OCI-LY7 (cell line): ENCODE data around the gene OSGIN1.

Experiments
- EZH2phosphoT487 ChIP-seq: fragments of 200-600 bp; sonication (generic); IDR thresholded peaks from 2 replicates; pipeline ENCODE4 v1.6.1; 2018; ENCODE audit warnings: low read depth, borderline replicate concordance, mild to moderate bottlenecking, mixed run types, antibody characterized with exemption, low read length, moderate library complexity, mixed read lengths
- TF ChIP-seq, protein P1 (sequence below): fragments of 200-600 bp; sonication (generic); conservative IDR thresholded peaks from 2 replicates; pipeline ENCODE4 v1.5.1; 2014; ENCODE audit warnings: mild to moderate bottlenecking, antibody characterized with exemption, low read length, moderate library complexity, mixed read lengths

- TF ChIP-seq, protein P1, sequence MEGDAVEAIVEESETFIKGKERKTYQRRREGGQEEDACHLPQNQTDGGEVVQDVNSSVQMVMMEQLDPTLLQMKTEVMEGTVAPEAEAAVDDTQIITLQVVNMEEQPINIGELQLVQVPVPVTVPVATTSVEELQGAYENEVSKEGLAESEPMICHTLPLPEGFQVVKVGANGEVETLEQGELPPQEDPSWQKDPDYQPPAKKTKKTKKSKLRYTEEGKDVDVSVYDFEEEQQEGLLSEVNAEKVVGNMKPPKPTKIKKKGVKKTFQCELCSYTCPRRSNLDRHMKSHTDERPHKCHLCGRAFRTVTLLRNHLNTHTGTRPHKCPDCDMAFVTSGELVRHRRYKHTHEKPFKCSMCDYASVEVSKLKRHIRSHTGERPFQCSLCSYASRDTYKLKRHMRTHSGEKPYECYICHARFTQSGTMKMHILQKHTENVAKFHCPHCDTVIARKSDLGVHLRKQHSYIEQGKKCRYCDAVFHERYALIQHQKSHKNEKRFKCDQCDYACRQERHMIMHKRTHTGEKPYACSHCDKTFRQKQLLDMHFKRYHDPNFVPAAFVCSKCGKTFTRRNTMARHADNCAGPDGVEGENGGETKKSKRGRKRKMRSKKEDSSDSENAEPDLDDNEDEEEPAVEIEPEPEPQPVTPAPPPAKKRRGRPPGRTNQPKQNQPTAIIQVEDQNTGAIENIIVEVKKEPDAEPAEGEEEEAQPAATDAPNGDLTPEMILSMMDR = no peak
- TF ChIP-seq EZH2phosphoT487 = no peak
Measured at GRCh38 chr16:83966153-83966696, 13.2 kb downstream of the OSGIN1 start.
